Measurements from ENCODE around the gene GMPR.

- no peak for TF ChIP-seq CTCF (IDR thresholded peaks at IDR 0.05)
- no peak for TF ChIP-seq POLR2A (IDR thresholded peaks at IDR 0.05)
These were observed 56.0 kb downstream of the GMPR start for GRCh38 chr6:16294371-16294770.

Measured in esophagus squamous epithelium (tissue), 4 donors.